T47D (cell line): Measurements from ENCODE around the gene TMC3.

Experiments used
- DNase-seq, 2 experiments: peaks; one replicate each; pipeline versions ENCODE4 v3.0.0 to v3.0.0-alpha.2; 2011 to 2012; ENCODE audit warnings: low read depth in 1 of 2, low spot score in 1 of 2
- JUND ChIP-seq: IDR thresholded peaks from 2 replicates; pipeline ENCODE4 v1.6.1; 2012; ENCODE audit warnings: low read depth
- in situ Hi-C: cut with HindIII; loops from 2 replicates; pipeline ENCODE4 v1.10.0; 2016; ENCODE audit warnings: low sequenced_read_pairs, low pct_unique_long_range_greater_than_20kb

TMC3 gene

DNA sequence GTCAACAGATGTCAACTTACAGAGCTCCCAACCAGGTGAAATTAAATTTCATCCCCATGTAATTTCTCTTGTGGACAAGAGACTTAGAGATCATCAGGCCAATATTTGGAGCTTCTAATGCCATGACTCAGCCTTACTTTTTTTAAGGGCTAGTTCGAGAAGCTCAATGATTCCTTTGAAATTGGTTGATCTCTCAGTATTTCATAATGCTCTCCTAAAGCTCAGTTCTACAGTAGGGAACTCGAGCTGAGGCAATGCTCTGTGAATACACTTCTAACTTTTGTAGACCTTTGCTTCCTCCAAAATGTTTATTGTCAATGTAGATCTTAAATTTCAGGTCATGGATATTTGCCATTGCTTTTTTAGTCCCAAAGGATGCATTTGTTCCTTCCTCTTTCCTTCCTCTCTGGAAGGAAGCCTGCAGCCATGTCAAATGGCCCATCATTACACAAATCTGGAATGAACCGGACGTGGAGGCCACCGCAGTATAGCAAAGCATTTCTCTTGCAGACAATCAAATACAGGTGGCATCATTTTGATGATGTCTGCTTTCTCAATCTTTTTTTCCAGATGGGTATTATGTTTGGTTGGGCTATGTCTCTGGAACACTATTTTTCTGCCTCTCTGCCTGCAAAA is 78.4 kb downstream of the TMC3 start:
- no peak for DNase-seq
- TF ChIP-seq JUND, result no peak
- in situ Hi-C loops, result no loop called here

DNA sequence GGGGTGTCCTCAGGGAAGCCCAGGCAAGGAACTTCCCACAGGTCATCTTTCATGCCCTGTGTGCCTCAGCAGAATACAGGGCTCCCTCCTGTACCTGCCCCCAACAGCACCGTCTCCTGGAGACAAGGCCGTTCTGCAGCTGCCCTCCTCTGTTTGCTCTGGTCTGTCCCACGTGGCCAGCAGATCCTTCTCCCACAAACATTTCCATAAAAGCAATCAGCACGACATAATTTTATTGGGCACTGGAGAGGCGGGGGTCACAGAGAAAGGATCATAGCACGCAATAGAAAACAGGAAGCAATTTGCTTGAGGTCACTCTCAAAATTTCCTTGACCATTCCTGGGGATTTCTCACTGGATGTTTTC is 79.5 kb downstream of the TMC3 start:
- in situ Hi-C loops, result no loop called here
- TF ChIP-seq JUND, result no peak
- no peak for DNase-seq

DNA sequence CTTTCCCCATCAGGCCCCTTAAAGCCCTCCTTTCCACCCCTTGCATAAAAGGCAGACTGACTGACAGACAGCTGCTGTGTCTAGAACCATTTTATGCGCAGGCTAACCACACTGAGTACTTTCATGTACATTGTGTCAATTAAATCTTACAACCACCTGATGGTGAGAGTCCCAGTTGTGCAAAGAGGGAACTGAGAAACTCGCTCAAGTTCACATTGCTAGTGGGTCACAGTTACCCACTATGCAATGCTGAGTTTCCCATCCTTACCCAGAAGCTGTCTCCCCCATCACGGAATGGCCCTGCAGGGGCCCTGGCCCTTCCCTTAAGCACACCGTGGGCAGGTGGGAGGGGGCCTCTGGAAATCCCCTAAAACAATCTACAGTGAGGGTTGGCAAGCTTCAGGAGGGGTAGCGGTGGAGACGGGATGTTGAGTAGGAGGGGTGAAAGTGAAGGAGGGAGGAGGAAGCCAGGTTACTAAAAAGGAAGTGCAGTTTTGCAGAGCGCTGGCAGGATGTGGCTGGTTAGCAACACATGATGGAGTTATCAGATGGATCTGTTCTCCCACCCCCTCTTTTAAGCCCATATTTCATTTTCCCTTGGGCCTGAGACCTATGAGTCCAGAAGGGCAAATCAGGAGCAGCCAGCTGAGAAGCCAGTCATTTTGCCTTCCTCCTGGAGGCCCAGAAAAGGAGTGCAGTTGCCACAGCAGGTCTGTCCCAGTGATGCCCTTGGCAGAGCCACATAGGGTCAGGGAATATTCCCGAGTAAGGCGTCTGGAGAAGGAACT is 80.1 kb downstream of the TMC3 start:
- DNase-seq, result no peak
- in situ Hi-C loops, result no loop called here
- TF ChIP-seq JUND, result no peak

DNA sequence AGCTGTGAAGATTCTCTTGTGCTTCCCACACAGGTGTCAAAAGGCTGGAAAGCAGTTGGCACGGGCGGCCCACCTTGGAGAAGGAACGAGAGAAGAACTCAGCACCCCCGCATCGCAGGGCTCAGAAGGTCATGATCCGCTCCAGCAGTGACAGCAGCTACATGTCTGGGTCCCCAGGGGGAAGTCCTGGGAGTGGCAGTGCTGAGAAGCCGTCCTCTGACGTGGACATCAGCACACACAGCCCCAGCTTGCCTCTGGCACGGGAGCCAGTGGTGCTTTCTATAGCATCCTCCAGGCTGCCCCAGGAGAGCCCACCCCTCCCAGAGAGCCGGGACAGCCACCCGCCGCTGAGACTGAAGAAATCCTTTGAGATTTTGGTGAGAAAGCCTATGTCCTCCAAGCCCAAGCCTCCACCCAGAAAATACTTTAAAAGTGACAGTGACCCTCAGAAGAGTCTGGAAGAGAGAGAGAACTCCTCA is 81.5 kb downstream of the TMC3 start:
- in situ Hi-C loops, result no loop called here
- TF ChIP-seq JUND, result no peak
- DNase-seq, result no peak

DNA sequence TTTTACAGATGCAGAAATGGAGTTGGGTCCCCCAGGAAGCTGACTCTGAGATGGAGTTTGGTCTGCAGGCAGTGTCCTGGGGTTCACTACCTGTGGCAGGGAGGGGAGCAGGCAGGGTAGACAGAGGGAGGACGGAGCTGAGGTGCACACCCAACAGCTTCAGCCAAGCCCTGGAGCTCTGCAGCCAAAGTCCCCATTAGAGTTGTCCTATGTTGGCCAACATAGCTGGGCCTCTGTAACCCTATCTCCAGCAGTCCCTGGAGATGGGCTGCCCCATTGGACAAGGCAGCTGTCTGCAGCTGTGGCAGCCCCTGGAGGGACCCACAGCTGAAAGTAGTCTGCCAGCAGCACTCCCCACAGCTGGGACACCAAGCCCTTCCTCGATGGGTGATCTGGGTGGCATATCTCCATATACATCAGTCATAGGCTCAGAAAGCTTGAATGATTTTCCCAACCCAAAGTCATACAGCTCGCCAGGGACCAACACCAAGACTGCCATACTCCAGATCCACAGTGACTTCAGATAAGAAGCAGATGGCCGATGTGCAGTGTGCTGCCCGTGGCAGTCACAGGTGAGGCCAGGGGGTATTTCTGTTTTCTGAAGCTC is 82.0 kb downstream of the TMC3 start:
- DNase-seq, result no peak
- in situ Hi-C loops, result no loop called here
- no peak for TF ChIP-seq JUND

DNA sequence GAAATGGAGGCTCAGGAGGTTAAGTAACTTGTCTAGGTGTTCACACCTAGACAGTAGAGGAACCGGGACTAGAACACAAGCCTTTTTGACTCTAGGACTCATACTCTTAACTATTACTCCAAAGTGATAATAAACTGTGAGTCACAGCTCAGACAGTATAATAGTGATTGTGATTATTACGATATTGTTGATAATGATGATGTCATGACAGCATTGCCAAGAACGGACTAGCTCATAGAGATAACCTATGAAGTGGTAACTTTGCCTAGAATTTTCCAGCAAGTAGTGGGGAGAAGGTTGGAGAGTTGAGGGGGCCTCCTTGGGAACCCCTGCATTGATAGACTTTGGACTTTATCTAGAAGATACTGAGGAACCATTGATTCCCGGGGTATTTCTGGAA is 84.1 kb downstream of the TMC3 start:
- in situ Hi-C loops, result no loop called here
- TF ChIP-seq JUND, result no peak
- no peak for DNase-seq

DNA sequence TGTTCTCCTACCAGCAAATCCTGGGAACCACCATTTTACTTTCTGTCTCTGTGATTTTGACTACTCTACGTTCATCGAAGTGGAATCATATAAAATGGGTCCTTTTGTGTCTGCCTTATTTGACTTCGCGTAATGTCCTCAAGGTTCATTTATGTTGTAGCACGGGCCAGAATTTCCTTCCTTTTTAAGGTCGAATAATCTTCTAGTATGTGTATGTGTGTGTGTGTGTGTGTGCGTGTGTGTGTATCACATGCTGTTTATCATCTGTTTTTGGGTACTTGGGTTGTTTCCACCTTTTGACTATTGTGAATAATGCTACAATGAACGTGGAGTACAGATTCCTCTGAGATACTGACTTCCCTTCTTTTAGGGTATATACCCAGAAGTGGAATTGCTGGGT is 85.4 kb downstream of the TMC3 start:
- no peak for DNase-seq
- in situ Hi-C loops, result no loop called here

DNA sequence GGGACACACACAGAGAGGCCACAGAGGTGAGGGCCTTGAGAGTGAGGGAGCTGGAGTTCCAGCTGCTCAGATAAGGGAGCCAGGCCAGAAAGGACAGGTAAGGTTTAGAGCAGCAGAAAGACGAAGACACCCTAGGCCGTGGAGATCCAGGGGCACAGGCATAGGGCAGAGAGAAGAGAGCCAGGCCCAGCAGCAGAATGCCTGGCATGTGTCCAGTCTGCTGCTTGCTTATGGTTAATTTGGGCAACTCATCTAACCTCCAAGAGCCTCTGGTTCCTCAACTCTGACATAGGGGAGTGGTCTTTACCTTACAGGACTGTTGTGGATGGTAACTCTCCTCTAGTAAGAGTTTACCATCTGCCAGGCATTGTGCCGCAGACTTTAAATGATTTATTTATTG is 86.0 kb downstream of the TMC3 start:
- in situ Hi-C loops, result no loop called here
- no peak for TF ChIP-seq JUND
- no peak for DNase-seq

More for the DNA sequence above, 85.4 kb downstream of the TMC3 start:
- no peak for TF ChIP-seq JUND

DNA sequence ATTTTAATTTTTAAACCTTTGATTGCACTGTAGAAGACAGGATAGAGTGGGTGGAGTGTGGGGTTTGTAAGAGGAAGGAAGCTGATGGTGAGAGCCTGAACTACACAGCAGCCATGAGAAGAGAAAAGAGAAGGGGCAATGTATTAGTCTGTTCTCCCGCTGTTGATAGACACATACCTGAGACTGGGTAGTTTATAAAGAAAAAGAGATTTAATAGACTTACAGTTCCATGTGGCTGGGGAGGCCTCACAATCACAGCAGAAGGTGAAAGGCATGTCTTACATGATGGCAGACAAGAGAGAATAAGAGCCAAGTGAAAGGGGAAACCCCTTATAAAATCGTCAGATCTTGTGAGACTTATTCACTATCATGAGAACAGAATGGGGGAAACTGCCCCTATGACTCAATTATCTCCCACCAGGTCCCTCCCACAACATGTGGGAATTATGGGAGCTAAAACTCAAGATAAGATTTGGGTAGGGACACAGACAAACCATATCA is 87.3 kb downstream of the TMC3 start:
- no peak for TF ChIP-seq JUND
- no peak for DNase-seq
- in situ Hi-C loops, result no loop called here

DNA sequence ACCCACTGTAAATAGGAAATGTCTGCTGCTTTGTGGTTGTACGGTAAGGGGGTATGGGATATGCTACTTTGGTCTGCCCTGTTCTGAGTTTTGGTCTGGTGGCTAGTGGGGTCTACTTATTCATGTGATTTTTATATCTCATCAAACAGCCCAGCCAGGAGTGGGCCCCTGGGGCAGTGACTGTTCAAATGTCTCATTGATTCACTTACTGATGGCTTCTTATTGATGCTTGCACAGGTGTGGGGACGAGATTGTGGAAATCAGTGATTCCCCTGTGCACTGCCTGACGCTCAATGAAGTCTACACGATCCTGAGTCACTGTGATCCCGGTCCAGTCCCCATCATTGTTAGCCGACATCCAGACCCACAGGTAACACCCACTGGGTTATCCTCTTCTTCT is 88.6 kb downstream of the TMC3 start:
- in situ Hi-C loops, result no loop called here
- no peak for DNase-seq
- TF ChIP-seq JUND, result no peak

DNA sequence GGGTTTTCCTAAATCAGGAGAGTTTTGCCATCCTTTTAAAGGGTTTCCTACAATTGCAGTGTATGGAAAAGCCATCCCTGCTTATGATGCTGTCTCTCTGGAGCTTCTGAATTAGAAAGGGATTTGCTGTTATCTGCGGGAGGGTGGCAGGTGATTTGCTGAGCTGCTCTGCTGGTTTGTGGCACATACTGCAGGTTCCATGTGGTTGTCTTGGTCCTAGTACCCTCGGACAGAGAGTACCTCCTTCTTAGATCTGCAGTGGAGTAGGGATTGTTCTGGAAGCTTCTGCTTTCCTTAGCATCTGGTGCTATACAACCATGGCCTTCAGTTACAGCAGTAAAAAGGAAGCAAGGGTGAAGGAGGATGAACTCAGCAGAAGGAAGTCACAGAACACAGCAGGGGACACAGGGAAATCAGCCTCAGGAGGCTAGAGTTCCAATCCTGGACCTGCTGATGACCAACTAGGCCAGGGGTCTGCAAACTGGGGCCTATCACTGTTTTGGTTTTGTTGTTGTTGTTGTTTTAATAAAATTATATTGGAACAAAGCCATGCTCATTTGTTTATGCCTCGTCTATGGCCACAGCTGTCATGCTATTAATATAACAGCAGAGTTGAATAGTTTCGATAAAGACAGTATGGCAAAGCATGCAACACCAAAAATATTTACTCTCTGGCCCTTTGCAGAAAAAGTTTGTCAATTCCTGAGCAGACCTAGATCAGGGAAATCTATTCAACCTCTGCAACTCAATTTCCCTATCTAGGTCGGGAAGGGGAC is 89.6 kb downstream of the TMC3 start:
- in situ Hi-C loops, result no loop called here
- no peak for DNase-seq
- TF ChIP-seq JUND, result no peak

DNA sequence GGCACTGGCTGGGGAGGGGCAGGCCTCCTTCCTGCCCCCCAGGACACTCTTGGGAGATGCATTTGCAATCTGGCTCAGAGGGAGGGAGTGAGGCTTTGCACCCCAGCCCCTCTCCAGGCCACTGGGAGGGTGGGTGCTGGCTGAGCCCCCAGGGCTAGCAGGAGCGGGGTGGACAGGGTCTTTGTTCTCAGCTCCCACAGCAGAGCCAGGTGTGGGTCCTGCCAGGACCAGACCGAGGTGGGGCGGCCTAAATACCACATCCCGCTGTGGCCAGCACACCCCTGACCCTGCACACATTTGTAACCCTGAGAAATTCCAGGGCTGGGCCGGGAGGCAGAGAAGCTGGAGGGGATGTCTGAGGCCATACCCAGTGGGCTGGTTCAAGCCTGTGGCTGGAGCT is 91.1 kb downstream of the TMC3 start:
- no peak for TF ChIP-seq JUND
- no peak for DNase-seq
- in situ Hi-C loops, result no loop called here

DNA sequence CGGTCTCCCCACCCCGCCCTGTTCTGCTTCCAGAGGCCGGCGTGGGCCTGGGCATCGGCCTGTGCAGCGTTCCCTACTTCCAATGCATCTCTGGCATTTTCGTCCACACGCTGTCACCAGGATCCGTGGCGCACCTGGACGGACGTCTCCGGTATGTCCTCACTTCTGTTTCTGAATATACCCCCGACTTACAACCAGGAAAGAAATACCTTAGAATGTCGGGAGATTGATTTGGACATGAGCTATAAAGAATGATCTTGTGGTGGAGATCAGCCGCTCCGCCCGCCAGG is 91.5 kb downstream of the TMC3 start:
- DNase-seq, result no peak
- in situ Hi-C loops, result no loop called here
- TF ChIP-seq JUND, result no peak
